Measurements from ENCODE around the gene AGBL4.
"Not testable (repeated sequence)": the region's sequence is repeated elsewhere in the genome, so short reads cannot be mapped to it uniquely, and the experiment has no call there.

The AGBL4 gene

GRCh38 chr1:49026230-49026811 lies 997.4 kb downstream of the AGBL4 start:
- DNase-seq (ENCODE audit: low read depth), result no peak

- DNase-seq (ENCODE audit: low read depth), result no peak
Observed at GRCh38 chr1:49016030-49016977, 1007.5 kb downstream of the AGBL4 start.

GRCh38 chr1:49013079-49013478 lies 1010.7 kb downstream of the AGBL4 start:
- DNase-seq (ENCODE audit: low read depth), result no peak

- not testable (repeated sequence) for DNase-seq (ENCODE audit: low read depth)
Observed at GRCh38 chr1:49002981-49003380, 1020.8 kb downstream of the AGBL4 start.

DNA sequence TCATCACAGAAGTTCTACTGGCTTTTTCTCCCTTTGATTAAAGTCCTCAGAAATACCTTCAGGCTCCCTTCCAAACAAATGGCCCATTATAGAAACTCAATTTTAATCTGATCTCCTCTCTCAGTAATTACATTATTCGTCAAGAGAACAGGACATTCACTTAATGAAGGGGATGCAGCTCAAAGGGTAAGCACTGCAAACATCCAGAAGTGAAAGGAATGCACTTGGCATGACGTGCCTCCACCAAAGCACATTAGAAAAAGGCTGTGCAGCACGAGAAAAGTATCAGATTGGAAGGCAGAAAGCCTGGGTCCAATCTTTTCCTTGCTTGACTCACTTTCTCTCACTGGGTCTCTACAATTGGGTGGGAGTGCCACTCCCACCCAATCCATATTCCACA lies 1024.4 kb downstream of the AGBL4 start:
- no peak for DNase-seq (ENCODE audit: low read depth)

GRCh38 chr1:48996311-48996710 lies 1027.4 kb downstream of the AGBL4 start:
- no peak for DNase-seq (ENCODE audit: low read depth)

DNA sequence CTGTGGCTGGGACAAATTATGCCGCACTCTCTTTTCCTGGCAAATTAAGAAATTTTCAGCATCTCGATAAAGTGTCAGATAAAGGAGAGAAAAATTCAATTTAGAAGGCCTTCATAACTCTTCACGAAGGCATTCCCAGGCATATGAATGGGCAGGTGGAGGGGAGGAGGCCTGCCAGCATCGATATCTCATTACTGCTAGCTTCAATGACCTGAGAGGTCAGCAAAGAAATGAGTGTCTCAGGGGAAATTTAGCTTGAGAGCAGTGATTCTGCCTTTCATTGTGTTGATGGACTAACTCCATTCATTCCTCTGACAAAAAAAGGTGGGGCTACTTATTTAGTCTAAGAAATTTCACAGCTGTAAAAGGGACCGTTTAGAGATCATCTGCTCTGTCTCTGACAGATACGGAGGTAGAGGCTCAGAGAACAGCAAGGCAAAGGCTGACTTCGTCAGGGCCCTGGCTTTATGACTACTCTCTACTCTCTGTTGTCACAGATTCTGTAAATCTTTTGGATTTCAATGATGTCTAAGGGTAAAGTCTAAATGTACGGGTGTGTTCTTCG lies 1035.0 kb downstream of the AGBL4 start:
- no peak for DNase-seq (ENCODE audit: low read depth)

DNA sequence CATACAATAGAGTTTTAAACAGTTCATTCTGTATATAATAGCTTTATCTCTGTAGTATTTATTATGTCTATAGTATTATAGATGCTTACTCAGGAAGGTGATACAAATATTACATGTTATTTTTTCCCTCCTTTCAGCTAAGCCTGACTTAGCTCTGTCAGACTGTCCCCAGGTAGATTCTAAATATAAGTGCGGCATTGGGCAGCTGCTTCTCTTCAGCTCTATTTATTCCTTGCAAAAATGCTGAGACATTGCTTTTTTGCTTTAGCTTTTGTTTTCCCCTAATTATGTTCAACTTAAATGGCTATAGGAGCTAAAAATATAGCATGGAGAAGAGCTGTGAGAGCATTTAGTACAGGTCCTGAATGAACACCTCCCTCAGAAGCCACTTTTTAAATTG lies 1043.8 kb downstream of the AGBL4 start:
- no peak for DNase-seq (ENCODE audit: low read depth)

DNA sequence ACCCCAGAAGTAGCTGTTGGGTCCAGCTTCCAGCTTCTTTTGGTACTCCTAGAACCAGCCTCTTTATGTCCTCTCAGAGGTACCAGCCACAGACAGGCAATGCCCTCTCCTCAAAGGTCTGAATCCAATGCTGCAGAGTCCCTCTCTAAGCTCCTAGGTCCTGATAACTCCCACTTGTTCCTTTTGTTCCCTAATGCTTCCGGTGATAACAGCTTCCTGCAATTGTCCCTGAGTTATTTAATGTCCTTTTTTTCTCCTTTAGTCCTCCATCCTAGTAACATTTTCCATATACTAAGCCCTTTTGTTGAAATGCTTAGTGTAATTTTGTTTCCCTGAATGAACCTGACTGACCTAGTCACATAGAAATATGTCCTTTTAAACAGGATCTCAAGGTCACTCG lies 1045.3 kb downstream of the AGBL4 start:
- no peak for DNase-seq (ENCODE audit: low read depth)

- no peak for DNase-seq (ENCODE audit: low read depth)
Observed at GRCh38 chr1:48977273-48977672, 1046.5 kb downstream of the AGBL4 start.

GRCh38 chr1:48969971-48970370 lies 1053.8 kb downstream of the AGBL4 start:
- no peak for DNase-seq (ENCODE audit: low read depth)

GRCh38 chr1:48967318-48967717 lies 1056.4 kb downstream of the AGBL4 start:
- no peak for DNase-seq (ENCODE audit: low read depth)

DNA sequence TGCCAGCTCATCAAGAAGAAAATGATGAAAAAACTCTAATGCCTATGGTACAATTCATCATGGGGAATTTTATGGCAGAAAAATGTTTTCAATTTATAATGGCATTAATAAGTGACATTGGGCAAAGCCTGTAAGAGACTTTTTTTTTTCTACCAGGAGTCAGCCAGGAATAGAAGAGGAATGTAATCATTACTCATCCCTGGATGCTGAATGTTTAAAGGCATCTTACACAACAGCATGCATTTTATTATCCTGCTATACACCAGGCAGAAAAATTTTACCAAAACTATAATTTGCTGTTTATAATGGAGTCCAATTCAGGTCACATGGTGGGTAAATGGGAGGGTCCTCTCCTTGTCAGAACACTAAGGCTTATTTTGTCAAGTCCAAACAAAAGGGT lies 1057.2 kb downstream of the AGBL4 start:
- DNase-seq (ENCODE audit: low read depth), result no peak

GRCh38 chr1:48960320-48960719 lies 1063.4 kb downstream of the AGBL4 start:
- no peak for DNase-seq (ENCODE audit: low read depth)

DNA sequence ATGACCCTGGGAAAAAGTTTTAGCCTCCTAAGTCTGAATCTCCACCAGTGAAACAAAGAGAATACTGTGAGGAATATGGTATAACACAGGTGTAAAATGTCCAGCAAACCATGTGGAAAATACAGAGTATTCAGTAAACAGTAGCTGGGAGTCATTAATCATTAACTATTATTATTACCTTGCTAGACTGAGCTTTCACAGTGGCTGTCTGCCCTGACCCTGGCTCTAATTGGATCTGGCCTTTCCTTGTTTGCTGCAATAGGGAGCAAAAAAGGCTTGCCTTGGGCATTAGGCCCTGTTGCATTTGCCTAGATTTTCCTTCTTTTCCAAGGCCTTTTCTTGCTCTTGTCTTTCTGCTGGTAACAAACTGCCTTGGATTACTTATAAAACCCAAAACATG lies 1068.0 kb downstream of the AGBL4 start:
- no peak for DNase-seq (ENCODE audit: low read depth)

GRCh38 chr1:48953617-48954016 lies 1070.1 kb downstream of the AGBL4 start:
- no peak for DNase-seq (ENCODE audit: low read depth)

DNA sequence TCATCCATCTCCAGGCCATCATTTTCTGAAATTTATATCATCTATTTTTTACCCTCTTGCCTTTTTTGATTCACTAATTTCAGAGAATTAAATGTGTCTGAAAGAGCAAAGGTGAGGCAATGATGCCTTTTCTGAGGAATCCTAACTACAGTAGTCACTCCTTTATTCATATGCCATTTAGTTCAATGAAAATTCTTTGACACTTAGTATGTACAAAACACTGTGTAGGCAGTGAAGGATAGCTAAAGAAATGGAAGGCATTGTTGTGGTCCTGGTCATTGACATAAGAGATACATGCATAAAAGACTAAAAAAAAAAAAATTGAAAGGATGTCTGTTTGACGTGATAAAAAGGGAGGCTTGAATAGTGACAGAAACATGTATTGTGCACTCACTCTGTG lies 1075.2 kb downstream of the AGBL4 start:
- no peak for DNase-seq (ENCODE audit: low read depth)

DNA sequence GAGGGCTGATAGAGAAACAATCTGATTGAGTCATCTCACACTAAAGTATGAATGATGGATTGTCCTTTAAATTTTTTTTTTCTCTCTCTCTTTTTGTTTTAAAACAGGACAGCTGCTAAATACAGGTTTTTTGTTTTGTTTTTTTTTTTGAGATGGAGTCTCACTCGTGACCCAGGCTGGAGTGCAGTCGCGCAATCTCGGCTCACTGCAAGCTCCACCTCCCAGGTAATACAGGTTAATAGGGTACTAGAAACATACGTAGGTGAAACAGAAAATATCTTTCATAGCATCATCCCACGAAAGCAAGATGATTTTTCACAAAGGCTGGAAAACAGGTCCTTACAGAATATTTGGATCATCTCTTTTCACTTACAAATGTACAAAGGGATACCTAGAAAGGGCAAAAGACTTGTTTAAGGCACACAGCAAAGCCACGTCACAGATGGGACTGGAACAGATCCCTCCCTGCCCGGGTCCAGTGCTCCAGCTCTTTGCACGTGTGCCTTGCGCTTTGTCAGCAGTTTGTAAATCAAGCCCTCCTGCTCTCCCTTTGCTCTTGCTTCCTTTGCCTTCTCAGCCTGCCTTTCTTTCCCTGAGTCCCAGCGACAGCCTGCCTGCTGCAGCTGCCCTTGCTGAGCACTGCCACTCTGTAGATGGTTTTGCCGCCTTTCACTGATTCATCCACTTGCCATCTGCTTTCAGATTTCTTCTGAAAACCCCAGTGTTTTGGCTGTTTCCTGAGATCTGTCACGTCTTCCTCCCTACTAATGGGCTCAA lies 1075.8 kb downstream of the AGBL4 start:
- DNase-seq (ENCODE audit: low read depth), result no peak

GRCh38 chr1:48946070-48946469 lies 1077.7 kb downstream of the AGBL4 start:
- DNase-seq (ENCODE audit: low read depth), result no peak

- DNase-seq (ENCODE audit: low read depth), result no peak
Observed at GRCh38 chr1:48944811-48945210, 1078.9 kb downstream of the AGBL4 start.

- no peak for DNase-seq (ENCODE audit: low read depth)
Observed at GRCh38 chr1:48943826-48944225, 1079.9 kb downstream of the AGBL4 start.

- DNase-seq (ENCODE audit: low read depth), result no peak
Observed at GRCh38 chr1:48943393-48943792, 1080.4 kb downstream of the AGBL4 start.

All from CMK (cell line).